Activated CD8-positive, alpha-beta T cell treated with anti-CD3 and anti-CD28 coated beads, Interleukin-2, amount 10 ng/mL, durations not matched to agents 7 days and 5 days (primary cell): Measurements from ENCODE around the gene ADH1B. TPM values are rescaled to one million over a fixed set of nuclear protein-coding genes. Genes with fewer than 3 reads are reported as not detected.
"Not testable (repeated sequence)": the region's sequence is repeated elsewhere in the genome, so short reads cannot be mapped to it uniquely, and the experiment has no call there.

Experiments used
- ATAC-seq: fragments of 150-1000 bp; cut with Tn5 transposase; one replicate; pipeline ENCODE4 v1.10.0; 2021; ENCODE audit warnings: moderate library complexity
- CTCF ChIA-PET: fragments of 350-600 bp; sonication (Branson Sonifier 250); formaldehyde crosslinking; loops from one replicate; lab custom pipeline; 2021; ENCODE audit warnings: antibody characterized with exemption; lab: Charles Lee
- POLR2A ChIA-PET: fragments of 350-600 bp; sonication (Branson Sonifier 250); formaldehyde crosslinking; loops from one replicate; lab custom pipeline; 2021; ENCODE audit warnings: antibody characterized with exemption; lab: Charles Lee
- DNase-seq: peaks from one replicate; pipeline ENCODE4 v3.0.0-alpha.2; 2020
- H3K27ac Mint-ChIP-seq: one replicate; pipeline ENCODE4 v1.8.0; 2021; ENCODE audit warnings: mild to moderate bottlenecking, mixed read lengths
- H3K27me3 Mint-ChIP-seq: one replicate; pipeline ENCODE4 v1.8.0; 2021; ENCODE audit warnings: low read depth, mixed read lengths
- H3K36me3 Mint-ChIP-seq: one replicate; pipeline ENCODE4 v1.8.0; 2021; ENCODE audit warnings: low read depth, mixed read lengths
- H3K4me1 Mint-ChIP-seq: one replicate; pipeline ENCODE4 v1.8.0; 2021; ENCODE audit warnings: low read depth, mixed read lengths
- H3K4me3 Mint-ChIP-seq: one replicate; pipeline ENCODE4 v1.8.0; 2021; ENCODE audit warnings: mild to moderate bottlenecking, mixed read lengths
- H3K9me3 Mint-ChIP-seq: one replicate; pipeline ENCODE4 v1.8.0; 2022; ENCODE audit warnings: mixed read lengths; ENCODE audit not compliant: insufficient read depth
- total RNA-seq, 2 experiments: library from RNA; stranded (reverse); gene quantifications; one replicate each; pipeline ENCODE4 v1.2.3, GENCODE V29; 2021

The ADH1B gene
- total RNA-seq, result not detected

DNA sequence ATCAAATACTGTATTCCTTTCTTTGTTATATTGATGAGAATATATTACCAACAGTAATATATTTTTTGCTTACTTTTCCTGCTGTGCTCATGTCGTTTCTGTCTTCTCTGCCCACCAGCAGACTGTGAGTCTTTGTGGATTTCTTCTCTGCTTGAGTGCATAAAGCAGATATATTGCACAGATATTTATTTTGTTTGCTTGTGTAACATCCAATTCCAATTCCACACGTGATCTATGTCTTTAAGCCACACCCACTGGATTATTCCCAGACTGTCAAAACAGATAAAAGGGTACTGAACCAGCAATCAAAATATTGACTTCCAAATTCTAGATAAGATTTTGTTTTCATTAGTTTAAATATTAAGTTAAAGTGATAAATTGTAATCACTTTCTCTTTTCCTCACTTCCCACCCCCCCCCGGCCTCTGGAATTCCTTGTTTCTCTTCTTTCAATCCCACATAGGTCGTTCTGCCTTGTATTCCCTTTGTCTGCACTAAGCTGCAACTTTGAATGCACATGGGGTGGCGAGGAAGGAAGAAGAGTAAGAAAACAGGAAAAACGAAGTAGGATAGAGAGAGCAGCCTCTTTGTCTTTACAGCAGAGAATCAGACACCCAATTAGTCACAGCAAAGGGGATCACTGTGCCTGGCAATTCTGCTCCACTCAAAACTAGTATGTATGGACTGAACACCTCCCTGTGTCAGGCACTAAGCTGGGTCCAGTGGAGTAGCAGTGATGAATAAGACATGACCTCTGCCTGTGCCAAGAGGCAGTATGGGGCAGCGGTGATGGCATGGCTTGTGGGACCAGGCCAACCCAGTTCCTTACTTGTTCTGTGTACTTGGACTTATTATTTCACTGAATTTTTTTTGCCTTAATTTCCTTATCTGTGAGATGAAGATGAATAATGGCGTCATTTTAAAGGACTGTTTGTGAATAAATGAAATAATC is at the start of gene ADH1B:
TSS of gene ADH1B (minus strand) at position 161 of the 951 bp plus-strand sequence. CDS start at position 91, 70 bp downstream.
- peaks cover 2% of the 10 kb centered on the region for H3K27me3 Mint-ChIP-seq
- ATAC-seq (no peak), DNase-seq (no peak)
- ChIA-PET CTCF (no interaction called here), POLR2A (no interaction called here)
- no peaks in the 10 kb centered on the region for H3K9me3 Mint-ChIP-seq
- no peak within 1 kb of the TSS for H3K27ac Mint-ChIP-seq
- H3K36me3 Mint-ChIP-seq, result no peaks in the 10 kb centered on the region
- H3K4me3 Mint-ChIP-seq, result no peak within 1 kb of the TSS
- H3K4me1 Mint-ChIP-seq, result no peaks in the 10 kb centered on the region

GRCh38 chr4:99367817-99368216 is 46.6 kb upstream of the ADH1B start:
- CTCF ChIA-PET, H3K36me3 Mint-ChIP-seq, ATAC-seq, H3K4me3 Mint-ChIP-seq, H3K27me3 Mint-ChIP-seq, POLR2A ChIA-PET, H3K27ac Mint-ChIP-seq, H3K9me3 Mint-ChIP-seq, H3K4me1 Mint-ChIP-seq, DNase-seq: not testable (repeated sequence)

GRCh38 chr4:99366491-99366890 is 45.3 kb upstream of the ADH1B start:
- ATAC-seq, result no peak
- no peaks in the 10 kb centered on the region for H3K36me3 Mint-ChIP-seq
- no peak overlapping the region for H3K4me3 Mint-ChIP-seq
- POLR2A ChIA-PET, result no interaction called here
- H3K27ac Mint-ChIP-seq, result no peak overlapping the region
- no peaks in the 10 kb centered on the region for H3K9me3 Mint-ChIP-seq
- no peaks in the 10 kb centered on the region for H3K4me1 Mint-ChIP-seq
- CTCF ChIA-PET, result no interaction called here
- no peak for DNase-seq
- H3K27me3 Mint-ChIP-seq, result peaks cover 4% of the 10 kb centered on the region

- Mint-ChIP-seq H3K4me1 (no peaks in the 10 kb centered on the region), H3K36me3 (no peaks in the 10 kb centered on the region), H3K27me3 (peaks cover 3% of the 10 kb centered on the region), H3K9me3 (no peaks in the 10 kb centered on the region), H3K4me3 (no peak overlapping the region), H3K27ac (no peak overlapping the region)
- no peak for ATAC-seq
- DNase-seq, result no peak
- ChIA-PET POLR2A (interaction anchor here (0.6 kb wide), 1 partner anchor 438 kb away, joined by 5 read pairs; no protein-coding TSS in a partner anchor), CTCF (no interaction called here)
These were observed 41.6 kb upstream of the ADH1B start for GRCh38 chr4:99362768-99363167.

GRCh38 chr4:99361899-99362275 is 40.7 kb upstream of the ADH1B start:
- no peak for ATAC-seq
- no peaks in the 10 kb centered on the region for H3K27me3 Mint-ChIP-seq
- CTCF ChIA-PET, result no interaction called here
- POLR2A ChIA-PET, result no interaction called here
- no peaks in the 10 kb centered on the region for H3K36me3 Mint-ChIP-seq
- no peak for DNase-seq
- H3K27ac Mint-ChIP-seq, result no peak overlapping the region
- H3K4me3 Mint-ChIP-seq, result no peak overlapping the region
- H3K9me3 Mint-ChIP-seq, result no peaks in the 10 kb centered on the region
- no peaks in the 10 kb centered on the region for H3K4me1 Mint-ChIP-seq

DNA sequence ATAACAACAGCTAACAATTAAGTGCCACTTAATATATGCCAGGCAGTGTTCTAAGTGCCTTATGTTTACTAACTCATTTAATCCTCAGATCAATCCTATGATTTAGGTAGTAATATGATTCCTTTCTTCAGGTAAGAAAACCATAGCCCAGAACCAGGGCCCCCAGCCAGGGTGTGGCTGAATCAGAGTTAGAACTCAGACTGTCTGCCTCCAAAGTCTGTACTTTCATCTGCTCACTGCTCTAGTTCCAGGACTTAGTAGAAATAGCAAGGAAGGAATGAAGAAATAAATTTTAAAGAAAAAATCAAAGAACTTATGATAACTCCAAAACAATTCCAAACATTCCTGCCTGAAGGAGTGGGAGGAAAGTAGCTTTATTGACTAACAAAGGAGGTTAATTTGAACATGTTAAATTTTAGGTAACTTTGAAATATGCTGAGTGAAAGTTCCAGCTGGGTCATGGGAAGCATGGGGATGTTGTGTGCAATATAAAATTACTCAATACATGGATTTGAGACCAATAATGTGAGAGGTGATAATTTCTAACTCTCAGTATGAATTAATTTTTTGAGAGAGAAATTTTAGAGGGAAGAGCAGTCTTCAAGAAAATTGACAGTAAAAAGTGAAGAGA is 40.2 kb upstream of the ADH1B start:
- H3K9me3 Mint-ChIP-seq, result peaks cover under 1% of the 10 kb centered on the region

GRCh38 chr4:99359480-99360204 is 38.4 kb upstream of the ADH1B start:
- peaks cover 11% of the 10 kb centered on the region for H3K9me3 Mint-ChIP-seq
- no peak for ATAC-seq
- POLR2A ChIA-PET, result no interaction called here
- no peaks in the 10 kb centered on the region for H3K27me3 Mint-ChIP-seq
- no peak overlapping the region for H3K4me3 Mint-ChIP-seq
- DNase-seq, result no peak
- H3K4me1 Mint-ChIP-seq, result peaks cover 5% of the 10 kb centered on the region
- H3K36me3 Mint-ChIP-seq, result no peaks in the 10 kb centered on the region
- H3K27ac Mint-ChIP-seq, result no peak overlapping the region
- CTCF ChIA-PET, result no interaction called here

More for the DNA sequence above, 40.2 kb upstream of the ADH1B start:
- Mint-ChIP-seq H3K27me3 (no peaks in the 10 kb centered on the region), H3K27ac (no peak overlapping the region), H3K4me3 (no peak overlapping the region), H3K4me1 (peaks cover 1% of the 10 kb centered on the region), H3K36me3 (no peaks in the 10 kb centered on the region)
- no peak for DNase-seq
- no peak for ATAC-seq
- POLR2A ChIA-PET, result no interaction called here
- CTCF ChIA-PET, result no interaction called here

DNA sequence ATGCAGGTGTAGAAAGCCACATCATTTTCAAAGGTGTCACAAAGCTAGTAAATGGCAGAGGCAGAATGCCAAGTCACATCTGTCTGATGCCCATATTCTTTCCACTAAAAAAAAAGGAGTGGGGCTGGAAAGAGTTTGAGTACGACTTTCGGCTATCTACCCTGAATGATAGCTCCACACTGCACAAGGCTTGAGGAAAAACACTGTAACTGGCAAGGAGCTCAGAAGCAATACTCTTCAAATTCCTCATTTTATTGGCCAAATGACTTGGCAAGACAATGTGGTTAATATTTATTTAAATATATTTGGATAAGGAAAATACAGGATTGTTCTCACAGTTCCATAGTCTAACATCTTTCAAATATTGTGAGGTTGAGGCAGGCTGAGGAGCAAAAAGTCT is 36.7 kb upstream of the ADH1B start:
- ChIA-PET CTCF (no interaction called here), POLR2A (no interaction called here)
- H3K27me3 Mint-ChIP-seq, result no peaks in the 10 kb centered on the region
- no peak for ATAC-seq
- H3K27ac Mint-ChIP-seq, result no peak overlapping the region
- H3K36me3 Mint-ChIP-seq, result no peaks in the 10 kb centered on the region
- H3K4me1 Mint-ChIP-seq, result peaks cover 5% of the 10 kb centered on the region
- no peak for DNase-seq
- H3K4me3 Mint-ChIP-seq, result no peak overlapping the region
- peaks cover 11% of the 10 kb centered on the region for H3K9me3 Mint-ChIP-seq

DNA sequence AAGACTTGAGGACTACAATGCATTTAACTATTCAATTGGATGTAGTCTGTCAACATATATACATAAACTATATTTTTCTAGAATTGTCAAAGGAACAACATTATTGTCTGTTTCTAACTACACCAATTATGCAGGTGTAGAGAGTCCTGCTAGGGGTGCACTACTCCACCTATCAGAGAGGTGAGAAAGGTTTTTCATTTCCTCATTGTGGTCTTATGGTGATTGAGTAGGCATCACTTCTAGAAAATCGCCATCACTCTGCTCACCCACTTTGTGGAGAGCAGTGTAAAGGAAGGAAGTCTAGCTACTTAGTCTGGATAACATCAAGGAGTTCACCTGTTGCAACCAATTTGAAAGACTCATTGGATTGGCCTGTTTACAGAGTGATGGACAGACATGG is 35.8 kb upstream of the ADH1B start:
- H3K27me3 Mint-ChIP-seq, result no peaks in the 10 kb centered on the region
- H3K36me3 Mint-ChIP-seq, result no peaks in the 10 kb centered on the region
- H3K4me1 Mint-ChIP-seq, result peaks cover 5% of the 10 kb centered on the region
- H3K4me3 Mint-ChIP-seq, result no peak overlapping the region
- DNase-seq (no peak), ATAC-seq (no peak)
- CTCF ChIA-PET, result no interaction called here
- H3K27ac Mint-ChIP-seq, result no peak overlapping the region
- POLR2A ChIA-PET, result no interaction called here
- H3K9me3 Mint-ChIP-seq, result peaks cover 11% of the 10 kb centered on the region

GRCh38 chr4:99356149-99356548 is 34.9 kb upstream of the ADH1B start:
- H3K27me3 Mint-ChIP-seq, CTCF ChIA-PET, H3K4me3 Mint-ChIP-seq, ATAC-seq, H3K4me1 Mint-ChIP-seq, H3K27ac Mint-ChIP-seq, H3K36me3 Mint-ChIP-seq, DNase-seq, POLR2A ChIA-PET: not testable (repeated sequence)
- H3K9me3 Mint-ChIP-seq, result peaks cover 11% of the 10 kb centered on the region

GRCh38 chr4:99352602-99353537 is 31.7 kb upstream of the ADH1B start, which contains the start of gene ADH1C:
Gene ADH1C, minus strand, starts transcription at chr4:99352746. Its CDS starts 71 bp downstream, at chr4:99352675.
- no peak for ATAC-seq
- no peak within 1 kb of the TSS for H3K27ac Mint-ChIP-seq
- no peak for DNase-seq
- H3K36me3 Mint-ChIP-seq, result no peaks in the 10 kb centered on the region
- CTCF ChIA-PET, result no interaction called here
- H3K4me3 Mint-ChIP-seq, result no peak within 1 kb of the TSS
- peaks cover 11% of the 10 kb centered on the region for H3K9me3 Mint-ChIP-seq
- POLR2A ChIA-PET, result no interaction called here
- H3K4me1 Mint-ChIP-seq, result peaks cover 5% of the 10 kb centered on the region
- no peaks in the 10 kb centered on the region for H3K27me3 Mint-ChIP-seq
